Fibroblast of skin of left biceps (primary cell): Measurements from ENCODE around the gene EVI2B.
A peak's percentile ranks its signal among the peaks of the same experiment; 100 is the strongest.
"Not testable (repeated sequence)": the region's sequence is repeated elsewhere in the genome, so short reads cannot be mapped to it uniquely, and the experiment has no call there.

Experiments used
- DNase-seq, 2 experiments: peaks; one replicate each; pipeline ENCODE4 v3.0.0-alpha.2; 2013; ENCODE audit warnings: low read depth in 2 of 2

EVI2B gene, protein sequence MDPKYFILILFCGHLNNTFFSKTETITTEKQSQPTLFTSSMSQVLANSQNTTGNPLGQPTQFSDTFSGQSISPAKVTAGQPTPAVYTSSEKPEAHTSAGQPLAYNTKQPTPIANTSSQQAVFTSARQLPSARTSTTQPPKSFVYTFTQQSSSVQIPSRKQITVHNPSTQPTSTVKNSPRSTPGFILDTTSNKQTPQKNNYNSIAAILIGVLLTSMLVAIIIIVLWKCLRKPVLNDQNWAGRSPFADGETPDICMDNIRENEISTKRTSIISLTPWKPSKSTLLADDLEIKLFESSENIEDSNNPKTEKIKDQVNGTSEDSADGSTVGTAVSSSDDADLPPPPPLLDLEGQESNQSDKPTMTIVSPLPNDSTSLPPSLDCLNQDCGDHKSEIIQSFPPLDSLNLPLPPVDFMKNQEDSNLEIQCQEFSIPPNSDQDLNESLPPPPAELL

DNA sequence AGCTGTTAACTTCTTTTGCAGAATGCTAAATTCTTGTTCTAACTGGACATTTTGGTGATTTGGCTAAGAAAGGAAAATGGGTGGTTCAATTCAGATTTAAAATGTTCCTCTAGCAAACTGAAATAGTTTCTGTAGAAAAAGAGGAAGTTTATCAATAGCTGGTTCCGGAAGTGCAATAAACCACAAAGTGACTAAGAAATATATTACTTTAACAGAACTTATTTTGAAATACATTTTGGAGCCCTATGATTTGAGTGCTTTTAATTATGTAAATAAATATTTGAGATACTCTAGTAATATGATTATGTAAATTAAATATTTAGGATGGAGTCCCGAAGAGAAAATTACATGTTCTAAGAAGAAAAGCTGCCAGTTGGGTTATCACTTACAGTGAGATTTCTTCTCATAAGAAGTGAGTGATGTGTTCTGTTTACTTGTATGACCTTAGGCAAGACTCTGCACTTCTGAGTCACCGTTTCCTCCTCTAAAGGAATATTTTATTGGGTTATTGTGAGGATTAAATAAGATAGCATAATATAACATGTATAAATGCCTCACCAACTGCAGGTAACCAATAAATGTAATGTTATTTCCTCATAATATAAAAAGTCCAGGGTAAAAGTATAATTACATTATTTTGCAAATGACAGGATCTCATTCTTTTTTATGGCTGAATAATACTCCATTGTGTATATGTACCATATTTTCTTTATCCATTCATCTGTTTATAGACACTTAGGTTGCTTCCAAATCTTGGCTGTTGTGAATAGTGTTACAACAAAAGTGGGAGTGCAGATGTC is at the start of gene EVI2B:
Gene EVI2B, minus strand, starts transcription at position 73 of the 800 bp plus-strand sequence. CDS start 8,445 bp downstream, outside the sequence.
- no peak for DNase-seq

DNA sequence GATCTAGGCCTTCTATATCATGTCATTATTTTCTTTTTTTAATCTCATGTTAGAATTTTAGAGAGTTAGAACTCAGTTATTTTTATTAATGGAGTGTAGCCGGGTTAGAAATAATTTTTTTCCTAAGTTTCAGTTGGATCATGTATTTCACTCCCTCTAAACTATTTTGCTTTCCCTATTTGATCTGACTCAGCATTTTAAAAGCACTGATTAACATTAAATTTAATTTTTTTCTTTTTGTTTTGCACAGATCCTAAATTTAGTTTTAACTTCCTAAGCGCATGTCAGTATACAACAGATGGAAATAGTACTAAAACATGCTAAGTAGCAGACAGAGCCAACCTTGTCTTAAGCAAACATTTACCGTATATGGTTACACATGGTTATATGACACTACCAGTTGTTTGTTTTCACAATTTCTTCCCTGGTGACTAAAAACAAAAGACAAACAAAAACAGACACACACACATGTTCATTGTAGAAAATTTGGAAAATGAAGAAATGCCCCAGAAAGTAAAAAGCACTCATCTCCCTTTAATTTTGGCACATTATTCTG is 44.1 kb upstream of the EVI2B start:
- DNase-seq: no peak

DNA sequence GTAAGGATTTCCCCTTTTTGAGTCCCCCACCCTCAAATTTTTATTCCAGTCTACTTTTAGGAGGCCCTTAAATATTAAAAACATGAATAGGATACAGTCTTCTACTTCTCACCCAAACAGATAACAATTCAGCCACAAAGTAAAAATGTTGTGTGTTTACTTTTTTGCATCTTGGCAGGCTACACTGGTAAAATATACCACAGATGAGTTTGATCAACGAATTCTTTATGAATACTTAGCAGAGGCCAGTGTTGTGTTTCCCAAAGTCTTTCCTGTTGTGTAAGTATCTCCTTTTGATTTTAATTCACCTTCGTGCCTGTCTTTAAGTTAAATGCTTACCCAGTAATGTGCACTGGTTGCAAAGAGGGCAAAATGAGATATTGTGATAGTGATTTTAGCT is 43.2 kb upstream of the EVI2B start:
- no peak for DNase-seq

DNA sequence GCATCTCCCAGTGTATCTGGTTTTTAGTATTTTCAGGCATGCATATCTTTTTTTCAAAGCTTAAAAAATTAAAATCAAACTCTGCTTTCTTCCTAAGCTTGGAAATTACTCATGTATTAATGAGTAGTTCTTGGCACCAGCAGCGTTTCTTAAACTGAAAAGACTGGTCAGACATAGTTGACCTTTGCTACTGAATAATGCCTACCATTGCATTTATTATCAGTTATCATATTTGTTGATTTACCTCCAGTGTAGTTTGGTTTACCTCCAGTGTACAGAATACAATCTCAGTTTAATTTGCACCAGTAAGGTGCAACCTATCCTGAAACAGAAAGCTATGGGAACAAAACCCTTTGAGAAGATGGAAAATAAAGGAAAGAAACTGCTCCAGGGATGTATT is 42.1 kb upstream of the EVI2B start:
- no peak for DNase-seq

DNA sequence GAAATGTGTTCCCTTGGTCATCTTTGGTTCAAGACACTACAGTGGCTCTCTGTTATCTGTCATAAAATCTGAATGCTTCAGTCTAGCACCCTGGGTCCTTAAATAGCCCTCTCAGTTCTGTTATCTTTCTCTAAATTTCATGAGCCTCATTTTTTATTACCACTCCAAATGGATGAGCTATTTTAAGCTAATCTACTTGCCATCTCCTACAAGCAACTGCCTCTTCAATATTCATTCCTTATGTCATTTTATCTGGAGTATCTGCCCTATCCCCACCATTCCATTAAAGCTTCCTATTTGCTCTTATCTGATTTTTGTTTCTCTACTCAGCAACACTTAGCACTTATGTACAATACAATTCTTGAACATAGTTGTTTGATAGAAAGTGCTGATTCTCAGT is 35.6 kb upstream of the EVI2B start:
- DNase-seq: no peak

DNA sequence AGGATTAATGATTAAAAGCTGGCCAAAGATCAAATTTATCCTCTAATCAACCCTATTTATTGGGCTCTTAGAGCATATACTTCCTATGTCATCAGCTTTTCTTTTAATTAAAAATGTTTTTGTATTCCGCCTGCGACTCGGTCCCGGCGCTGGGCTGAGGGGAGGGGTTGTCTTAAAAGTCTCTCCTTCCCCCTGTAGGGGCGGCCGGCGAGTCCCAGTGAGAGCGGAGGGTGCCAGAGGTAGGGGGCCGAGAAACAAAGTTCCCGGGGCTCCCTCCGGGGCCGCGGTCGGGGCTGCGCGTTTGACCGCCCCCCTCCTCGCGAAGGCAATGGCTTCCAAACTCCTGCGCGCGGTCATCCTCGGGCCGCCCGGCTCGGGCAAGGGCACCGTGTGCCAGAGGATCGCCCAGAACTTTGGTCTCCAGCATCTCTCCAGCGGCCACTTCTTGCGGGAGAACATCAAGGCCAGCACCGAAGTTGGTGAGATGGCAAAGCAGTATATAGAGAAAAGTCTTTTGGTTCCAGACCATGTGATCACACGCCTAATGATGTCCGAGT is 31.4 kb upstream of the EVI2B start:
- DNase-seq: not testable (repeated sequence)

DNA sequence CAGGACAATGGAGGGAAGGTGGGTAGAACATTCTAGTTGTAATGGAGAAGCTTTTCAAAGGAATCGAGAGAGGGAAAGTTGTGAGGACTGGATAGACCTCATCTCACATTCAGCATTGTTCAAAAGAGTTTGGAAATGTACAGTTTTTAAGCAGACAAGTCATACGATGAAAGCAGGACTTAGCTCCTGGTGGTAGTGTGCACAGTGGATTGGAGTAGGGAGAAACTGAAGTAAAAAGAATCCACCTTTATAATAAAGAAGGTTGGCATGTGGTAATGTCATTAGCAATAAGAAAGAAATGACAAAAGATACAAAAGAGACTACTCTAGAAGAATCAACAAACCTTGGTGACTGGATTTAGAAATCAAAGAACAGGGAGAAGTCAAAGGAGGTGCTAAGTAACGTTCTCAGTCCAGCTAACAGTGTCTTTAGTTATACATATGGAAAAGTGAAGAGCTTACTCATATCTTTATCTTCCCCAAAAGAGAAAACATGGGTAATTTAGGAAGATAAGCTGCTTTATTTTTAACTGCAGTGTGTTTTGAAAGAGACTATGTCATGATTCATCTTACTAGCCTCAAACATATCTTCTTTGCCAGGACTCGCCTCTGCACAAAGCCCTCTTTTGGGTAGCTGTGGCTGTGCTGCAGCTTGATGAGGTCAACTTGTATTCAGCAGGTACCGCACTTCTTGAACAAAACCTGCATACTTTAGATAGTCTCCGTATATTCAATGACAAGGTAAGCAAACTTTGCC is 26.2 kb upstream of the EVI2B start:
- peak; percentile 37 to 49 for DNase-seq

DNA sequence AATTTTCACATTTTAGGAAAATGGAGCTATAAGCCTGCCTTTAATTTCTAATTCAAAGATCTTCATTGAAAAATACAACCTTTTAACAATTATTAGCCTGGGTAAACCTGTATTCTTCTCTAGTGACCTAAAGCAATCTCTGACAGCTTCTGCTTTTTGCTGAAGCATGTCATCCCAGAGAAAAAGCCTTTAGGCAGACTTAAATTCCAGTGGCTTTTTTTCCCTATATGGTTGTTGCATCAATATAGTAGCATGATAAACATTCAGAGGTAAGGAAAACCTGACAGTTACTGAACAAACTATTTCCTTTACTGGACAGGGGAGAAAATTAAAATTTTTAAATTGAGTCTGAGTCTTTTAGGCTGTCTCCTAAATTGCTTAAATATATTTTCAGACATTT is 15.4 kb upstream of the EVI2B start:
- DNase-seq: peak in 1 of 2 experiments; percentile 10

DNA sequence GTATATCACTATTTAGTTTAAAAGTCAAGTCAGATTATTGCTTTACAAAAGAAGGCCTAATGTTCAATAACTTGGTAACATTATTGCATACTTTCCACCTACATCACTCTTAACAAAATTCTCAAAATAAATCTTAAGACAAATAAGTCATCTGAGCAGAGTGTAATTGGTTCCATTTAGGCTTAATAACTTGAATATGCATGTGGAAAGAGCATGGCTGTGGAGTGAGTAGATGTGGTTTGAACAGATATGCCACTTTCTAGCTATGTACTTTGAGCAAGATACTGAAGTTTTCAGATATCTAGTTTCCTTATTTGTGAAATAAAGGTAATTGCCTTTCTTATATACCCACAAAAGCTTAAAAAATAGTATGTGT is 14.3 kb upstream of the EVI2B start:
- peak; percentile 48 to 49 for DNase-seq

DNA sequence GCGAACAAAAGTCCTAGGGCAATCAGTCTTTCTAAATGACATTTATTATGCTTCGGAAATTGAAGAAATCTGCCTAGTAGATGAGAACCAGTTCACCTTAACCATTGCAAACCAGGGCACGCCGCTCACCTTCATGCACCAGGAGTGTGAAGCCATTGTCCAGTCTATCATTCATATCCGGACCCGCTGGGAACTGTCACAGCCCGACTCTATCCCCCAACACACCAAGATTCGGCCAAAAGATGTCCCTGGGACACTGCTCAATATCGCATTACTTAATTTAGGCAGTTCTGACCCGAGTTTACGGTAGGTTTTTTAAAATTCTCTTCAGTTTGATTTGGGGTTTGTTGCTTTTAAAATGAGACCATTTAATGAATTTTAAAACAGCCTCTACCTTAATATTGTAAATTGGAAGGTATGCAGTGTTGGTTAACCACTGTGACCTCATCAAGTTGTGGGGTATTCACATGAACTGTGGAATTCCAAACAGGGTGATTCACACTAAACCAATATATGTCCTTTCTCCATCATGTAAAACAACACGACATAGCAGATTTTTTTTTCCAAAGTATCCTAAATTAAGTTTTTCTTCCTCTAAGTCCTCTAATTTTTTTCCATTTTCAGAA is 13.8 kb upstream of the EVI2B start:
- peak; percentile 82 to 83 for DNase-seq

DNA sequence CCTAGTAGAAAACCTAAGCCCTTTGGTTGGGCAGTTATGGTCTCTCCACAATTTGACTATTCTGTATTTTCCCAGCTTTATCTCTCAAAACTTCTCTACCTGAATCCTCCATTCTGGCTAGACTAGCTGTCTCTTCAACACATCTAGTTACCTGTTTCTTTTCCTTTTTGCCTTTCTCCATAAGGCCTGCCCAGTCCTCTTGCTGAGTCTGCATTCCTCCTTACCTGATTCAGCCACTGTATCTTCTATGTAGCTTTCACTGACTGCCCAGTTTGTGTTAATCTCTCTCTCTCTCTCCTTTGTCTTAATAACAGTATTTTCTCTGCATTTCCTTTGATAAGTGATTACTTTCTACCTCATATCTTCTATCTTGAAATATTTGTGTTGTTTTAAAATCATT is 9.7 kb upstream of the EVI2B start:
- DNase-seq: no peak

DNA sequence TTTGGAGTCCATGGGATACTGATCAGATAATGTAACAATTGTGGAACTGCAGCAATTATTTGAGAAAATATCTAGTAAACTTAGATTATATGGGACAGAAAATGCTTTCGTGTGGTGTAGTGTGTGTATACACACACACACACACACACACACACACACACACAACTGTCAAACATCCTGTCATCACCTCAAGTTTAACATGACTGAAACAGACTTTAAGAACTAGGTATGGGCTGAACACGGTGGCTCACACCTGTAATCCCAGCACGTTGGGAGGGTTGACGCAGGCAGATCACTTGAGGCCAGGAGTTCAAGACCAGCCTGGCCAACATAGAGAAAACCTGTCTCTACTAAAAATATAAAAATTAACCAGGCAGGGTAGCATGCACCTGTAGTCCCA is 8.1 kb upstream of the EVI2B start:
- no peak for DNase-seq

DNA sequence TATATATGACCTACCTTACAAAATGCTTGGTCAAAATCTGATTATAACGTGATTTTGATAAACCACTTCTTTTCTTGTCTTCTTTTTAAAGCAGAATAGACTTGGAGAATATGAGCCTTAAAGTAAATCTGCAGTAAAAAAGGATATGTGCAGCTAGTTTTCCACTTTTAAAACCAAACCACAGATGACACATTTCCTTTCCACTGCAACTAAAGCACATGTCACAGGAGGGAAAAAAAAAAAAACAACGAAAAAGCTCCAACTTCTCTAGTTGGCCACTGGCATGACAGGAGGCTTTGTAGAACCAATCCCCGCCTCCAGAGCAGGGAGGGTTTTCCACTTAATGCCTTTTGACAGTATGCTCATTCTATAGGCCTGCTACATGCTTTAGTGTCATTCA is 7.6 kb upstream of the EVI2B start, which contains the start of gene EVI2A:
Gene EVI2A, minus strand, starts transcription at position 142 of the 400 bp plus-strand sequence. CDS start 2,609 bp downstream, outside the sequence.
- DNase-seq: peak; percentile 58 to 60

DNA sequence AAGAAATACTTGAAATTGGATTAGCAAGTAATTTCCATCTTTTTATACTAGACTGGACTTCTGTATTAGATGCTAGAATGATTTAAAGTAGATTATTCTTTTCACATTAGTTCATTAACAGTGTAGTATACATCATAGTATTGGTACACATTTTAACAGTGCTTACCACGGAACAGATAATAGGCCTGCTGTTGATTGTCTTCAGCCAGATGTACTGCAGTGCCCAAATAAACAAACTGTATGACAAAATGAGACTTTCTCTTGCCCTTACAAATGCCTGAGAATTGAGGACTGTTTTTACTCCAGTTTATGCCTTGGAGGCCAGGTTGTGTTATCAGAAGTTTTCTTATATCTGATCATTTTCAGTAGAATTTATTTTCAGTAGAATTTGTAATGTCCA is 6.9 kb upstream of the EVI2B start:
- DNase-seq: no peak

DNA sequence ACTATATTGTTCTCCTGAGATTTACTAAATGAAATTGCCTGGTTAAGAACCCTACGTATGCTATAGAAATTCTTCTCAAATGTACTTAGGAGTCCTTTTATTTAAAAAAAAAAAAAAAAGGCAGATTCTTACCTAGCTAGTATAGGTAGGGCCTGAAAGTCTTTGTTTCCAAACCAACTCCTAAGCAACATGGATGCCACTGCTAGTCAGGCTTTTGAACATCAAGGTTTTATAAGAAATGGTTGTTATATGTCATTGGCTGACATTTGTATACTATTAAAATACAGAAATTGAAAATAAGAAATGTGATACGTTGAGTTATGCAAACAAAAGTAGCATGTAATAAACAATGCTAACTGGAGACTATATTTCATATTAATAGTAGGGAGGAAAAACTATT is 6.4 kb upstream of the EVI2B start:
- no peak for DNase-seq

DNA sequence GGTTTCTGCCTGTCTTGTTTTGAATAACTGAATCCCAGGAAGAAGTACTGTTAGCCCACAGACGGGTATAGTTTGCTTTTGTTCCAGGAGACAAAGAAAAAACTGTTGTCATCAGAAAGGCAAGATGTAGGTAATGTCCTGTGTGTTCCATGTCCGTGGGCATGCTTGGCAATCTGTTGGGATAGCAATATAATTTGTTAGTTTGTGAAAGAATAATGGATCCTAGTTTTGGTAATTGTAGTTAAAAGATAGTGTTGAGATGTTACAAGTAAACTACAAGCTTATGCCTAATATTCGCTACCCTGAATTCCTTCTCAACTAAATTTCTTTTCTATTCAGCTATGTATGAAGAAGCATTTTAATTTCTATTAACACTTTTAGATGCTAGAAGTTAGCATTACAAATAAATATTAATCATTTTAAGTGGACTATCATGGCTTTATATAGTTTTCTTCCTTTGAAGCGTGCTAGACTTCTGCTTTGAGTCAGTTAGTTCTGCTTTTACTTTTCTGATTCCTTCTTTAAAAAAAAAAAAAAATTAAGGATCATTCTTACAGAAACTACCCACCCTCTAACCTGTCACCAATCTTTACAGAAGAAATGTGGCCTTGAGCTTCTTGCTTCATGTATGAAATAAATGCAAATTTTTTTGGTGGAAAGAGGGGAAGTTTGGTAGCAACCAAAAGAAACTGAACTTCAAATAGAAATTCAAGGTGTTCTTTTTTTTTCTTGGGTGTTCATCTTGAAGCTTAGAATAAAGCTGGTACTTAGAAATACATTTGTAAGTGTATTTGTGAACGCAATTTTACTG is 5.2 kb upstream of the EVI2B start:
- no peak for DNase-seq

DNA sequence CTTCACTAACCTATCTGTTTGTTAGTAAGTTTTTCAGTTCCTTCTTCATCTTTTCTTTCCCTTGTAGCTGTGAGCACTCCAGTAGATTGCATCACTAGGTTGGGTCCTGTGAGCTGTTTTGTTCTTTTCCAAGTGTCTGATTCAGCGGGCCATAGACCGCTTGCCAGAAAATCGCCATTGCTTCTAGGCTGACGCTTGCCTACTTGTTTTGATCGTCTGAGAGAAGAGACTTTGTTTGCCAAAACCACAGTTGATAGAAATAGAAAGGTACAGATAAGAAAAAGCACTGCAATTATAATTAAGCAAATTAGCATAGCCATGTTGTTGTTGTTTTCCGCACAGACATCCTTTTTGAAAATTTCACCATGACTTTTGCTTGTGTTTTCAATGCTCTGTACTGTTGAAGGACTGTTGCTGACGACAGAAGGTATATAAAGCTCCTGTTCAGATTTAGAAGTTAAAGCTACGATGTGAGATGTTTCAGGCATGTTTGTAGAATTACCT is 4.5 kb upstream of the EVI2B start:
- DNase-seq: no peak

DNA sequence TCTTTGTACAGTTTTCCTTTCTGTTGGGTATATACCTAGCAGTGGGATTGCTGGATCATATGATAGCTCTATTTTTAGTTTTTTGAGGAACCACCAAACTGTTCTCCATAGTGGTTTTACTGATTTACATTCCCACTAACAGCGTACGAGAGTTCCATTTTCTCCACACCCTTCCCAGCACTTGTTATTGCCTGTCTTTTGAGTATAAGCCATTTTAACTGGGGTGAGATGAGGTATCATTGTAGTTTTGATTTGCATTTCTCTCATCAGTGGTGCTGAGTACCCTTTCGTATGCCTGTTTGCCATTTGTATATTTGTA is 887 bp upstream of the EVI2B start:
- DNase-seq: no peak

DNA sequence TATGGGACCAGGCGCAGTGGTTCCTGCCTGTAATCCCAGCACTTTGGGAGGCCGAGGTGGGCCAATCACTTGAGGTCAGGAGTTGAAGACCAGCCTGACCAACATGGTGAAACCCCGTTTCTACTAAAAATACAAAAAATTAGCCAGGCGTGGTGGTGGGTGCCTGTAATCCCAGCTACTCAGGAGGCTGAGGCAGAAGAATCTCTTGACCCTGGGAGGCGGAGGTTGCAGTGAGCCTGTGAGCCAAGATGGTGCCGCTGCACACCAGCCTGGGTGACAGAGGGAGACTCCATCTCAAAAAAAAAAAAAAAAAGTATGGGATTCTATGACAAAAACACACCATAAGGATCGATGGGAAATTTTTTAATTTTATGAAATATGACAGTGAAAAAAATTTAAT is 1.6 kb downstream of the EVI2B start:
- not testable (repeated sequence) for DNase-seq

DNA sequence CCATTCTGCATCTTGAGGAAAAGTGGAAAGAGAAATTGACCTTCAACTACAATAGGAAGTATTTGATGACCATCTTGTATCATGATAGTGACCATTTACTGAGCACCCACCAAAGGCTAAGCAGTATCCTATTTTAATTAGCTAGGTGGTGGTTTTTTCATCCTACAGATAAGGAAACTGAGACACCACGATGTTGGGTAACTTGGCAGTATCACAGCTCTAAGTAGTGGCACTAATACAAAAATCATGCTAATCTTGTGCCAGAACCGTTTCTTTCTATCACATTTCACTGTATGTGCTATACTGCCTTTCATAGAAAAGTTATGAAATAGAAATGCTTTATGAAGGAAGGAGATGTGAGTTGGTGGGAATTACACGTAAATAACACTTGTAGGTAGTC is 2.3 kb downstream of the EVI2B start:
- no peak for DNase-seq
